ENCODE data around the gene ACADVL. TPM values are rescaled to one million over a fixed set of nuclear protein-coding genes. Genes with fewer than 3 reads are reported as not detected.

The ACADVL gene
- total RNA-seq, 4 donors from 2014 or later, result 565 to 850 (median 599) TPM

DNA sequence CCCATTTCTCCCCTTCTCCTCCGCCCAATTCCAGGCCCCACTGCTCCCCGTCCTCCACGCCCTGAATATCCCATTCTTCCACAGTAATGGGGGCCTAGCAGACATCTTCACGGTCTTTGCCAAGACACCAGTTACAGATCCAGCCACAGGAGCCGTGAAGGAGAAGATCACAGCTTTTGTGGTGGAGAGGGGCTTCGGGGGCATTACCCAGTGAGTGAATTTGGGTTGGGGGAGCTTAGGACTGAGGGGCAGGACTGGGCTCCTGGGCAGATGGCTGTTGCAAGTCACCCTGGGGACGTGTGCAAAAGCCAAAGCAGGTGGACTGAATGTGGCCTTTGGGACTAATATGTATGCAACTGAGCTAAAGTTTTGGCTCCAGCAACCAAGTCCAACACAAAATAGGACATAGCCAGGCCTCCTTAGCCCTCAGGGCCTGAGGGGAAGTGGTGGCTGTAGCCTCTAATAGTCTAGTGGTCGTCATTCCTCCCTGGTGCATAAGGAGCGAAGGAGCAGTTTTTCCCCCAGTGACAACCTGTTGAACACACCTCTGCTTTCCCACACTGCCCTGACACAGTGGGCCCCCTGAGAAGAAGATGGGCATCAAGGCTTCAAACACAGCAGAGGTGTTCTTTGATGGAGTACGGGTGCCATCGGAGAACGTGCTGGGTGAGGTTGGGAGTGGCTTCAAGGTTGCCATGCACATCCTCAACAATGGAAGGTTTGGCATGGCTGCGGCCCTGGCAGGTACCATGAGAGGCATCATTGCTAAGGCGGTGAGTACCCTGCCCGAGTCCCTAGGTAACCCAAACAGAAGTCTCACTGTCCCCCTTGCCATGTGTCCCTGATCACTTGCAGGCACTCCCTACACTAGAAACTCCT lies 2.6 kb downstream of the ACADVL start:
- Histone ChIP-seq H3K4me1 (peaks cover 0 to 43% (median 23%) of the 10 kb centered on the region in 4 donors), H3K9me3 (no peaks in the 10 kb centered on the region), H3K27ac (peak overlapping the region in 1 of 4 donors; percentile 98), H3K36me3 (peaks cover 3 to 58% (median 15%) of the 10 kb centered on the region in 3 donors), H3K27me3 (no peaks in the 10 kb centered on the region), H3K4me3 (no peak overlapping the region)
- DNase-seq (ENCODE audit: low spot score in 2 of 2), result no peak
- 69 to 72% methylated on average over 15 of the region's 15 CpGs for WGBS, 2 donors
- TF ChIP-seq EP300 (IDR thresholded peaks at IDR 0.05), result no peak
- TF ChIP-seq, protein P1, sequence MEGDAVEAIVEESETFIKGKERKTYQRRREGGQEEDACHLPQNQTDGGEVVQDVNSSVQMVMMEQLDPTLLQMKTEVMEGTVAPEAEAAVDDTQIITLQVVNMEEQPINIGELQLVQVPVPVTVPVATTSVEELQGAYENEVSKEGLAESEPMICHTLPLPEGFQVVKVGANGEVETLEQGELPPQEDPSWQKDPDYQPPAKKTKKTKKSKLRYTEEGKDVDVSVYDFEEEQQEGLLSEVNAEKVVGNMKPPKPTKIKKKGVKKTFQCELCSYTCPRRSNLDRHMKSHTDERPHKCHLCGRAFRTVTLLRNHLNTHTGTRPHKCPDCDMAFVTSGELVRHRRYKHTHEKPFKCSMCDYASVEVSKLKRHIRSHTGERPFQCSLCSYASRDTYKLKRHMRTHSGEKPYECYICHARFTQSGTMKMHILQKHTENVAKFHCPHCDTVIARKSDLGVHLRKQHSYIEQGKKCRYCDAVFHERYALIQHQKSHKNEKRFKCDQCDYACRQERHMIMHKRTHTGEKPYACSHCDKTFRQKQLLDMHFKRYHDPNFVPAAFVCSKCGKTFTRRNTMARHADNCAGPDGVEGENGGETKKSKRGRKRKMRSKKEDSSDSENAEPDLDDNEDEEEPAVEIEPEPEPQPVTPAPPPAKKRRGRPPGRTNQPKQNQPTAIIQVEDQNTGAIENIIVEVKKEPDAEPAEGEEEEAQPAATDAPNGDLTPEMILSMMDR (IDR thresholded peaks at IDR 0.05), result no peak

DNA sequence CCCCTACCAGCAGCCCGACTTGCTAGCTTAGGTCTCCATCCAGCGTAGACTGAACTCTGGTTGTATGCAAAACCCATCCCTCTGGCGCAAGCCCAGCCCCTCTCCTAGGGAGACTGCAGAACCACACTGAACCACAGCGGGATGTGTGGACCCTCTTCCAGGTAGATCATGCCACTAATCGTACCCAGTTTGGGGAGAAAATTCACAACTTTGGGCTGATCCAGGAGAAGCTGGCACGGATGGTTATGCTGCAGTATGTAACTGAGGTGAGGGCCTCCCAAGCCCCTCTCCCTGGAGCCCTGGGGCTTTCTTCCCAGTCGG lies 3.2 kb downstream of the ACADVL start:
- H3K27ac ChIP-seq, result no peak overlapping the region
- H3K9me3 ChIP-seq, result no peaks in the 10 kb centered on the region
- 63 to 66% methylated on average over 7 of the region's 7 CpGs for WGBS, 2 donors
- H3K4me1 ChIP-seq, result peaks cover 0 to 38% (median 21%) of the 10 kb centered on the region in 4 donors
- no peak for DNase-seq (ENCODE audit: low spot score in 2 of 2)
- no peak overlapping the region for H3K4me3 ChIP-seq
- H3K36me3 ChIP-seq, result peaks cover 6 to 64% (median 18%) of the 10 kb centered on the region in 3 donors
- no peak for TF ChIP-seq POLR2A (IDR thresholded peaks at IDR 0.05)
- TF ChIP-seq EP300 (IDR thresholded peaks at IDR 0.05), result no peak
- TF ChIP-seq, protein P1 (IDR thresholded peaks at IDR 0.05), result no peak
- no peaks in the 10 kb centered on the region for H3K27me3 ChIP-seq

GRCh38 chr17:7223375-7223774 lies 3.6 kb downstream of the ACADVL start:
- no peak overlapping the region for H3K27ac ChIP-seq
- peaks cover 0 to 33% (median 19%) of the 10 kb centered on the region in 4 donors for H3K4me1 ChIP-seq
- no peak overlapping the region for H3K4me3 ChIP-seq
- no peak for DNase-seq (ENCODE audit: low spot score in 2 of 2)
- peaks cover 6 to 68% (median 18%) of the 10 kb centered on the region in 3 donors for H3K36me3 ChIP-seq
- 71 to 76% methylated on average over 4 of the region's 4 CpGs for WGBS, 2 donors
- H3K27me3 ChIP-seq, result no peaks in the 10 kb centered on the region
- H3K9me3 ChIP-seq, result no peaks in the 10 kb centered on the region
- TF ChIP-seq POLR2A (IDR thresholded peaks at IDR 0.05) (no peak), EP300 (IDR thresholded peaks at IDR 0.05) (no peak)
- TF ChIP-seq, protein P1 (IDR thresholded peaks at IDR 0.05), result no peak

DNA sequence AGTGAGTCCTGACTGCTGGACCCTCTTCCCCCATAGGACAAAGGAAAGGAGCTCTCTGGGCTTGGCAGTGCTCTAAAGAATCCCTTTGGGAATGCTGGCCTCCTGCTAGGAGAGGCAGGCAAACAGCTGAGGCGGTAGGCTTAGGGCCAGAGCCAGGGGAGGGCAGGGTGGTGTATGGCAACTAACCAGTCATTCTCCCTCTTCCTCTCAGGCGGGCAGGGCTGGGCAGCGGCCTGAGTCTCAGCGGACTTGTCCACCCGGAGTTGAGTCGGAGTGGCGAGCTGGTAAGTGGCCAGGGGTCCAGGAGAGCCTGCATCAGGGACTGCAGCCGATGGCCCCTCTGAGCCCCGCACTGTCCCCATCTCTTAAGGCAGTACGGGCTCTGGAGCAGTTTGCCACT lies 4.4 kb downstream of the ACADVL start:
- Histone ChIP-seq H3K27me3 (no peaks in the 10 kb centered on the region), H3K9me3 (no peaks in the 10 kb centered on the region), H3K27ac (no peak overlapping the region), H3K36me3 (peaks cover 6 to 76% (median 23%) of the 10 kb centered on the region in 3 donors), H3K4me3 (no peak overlapping the region), H3K4me1 (peaks cover 0 to 26% (median 15%) of the 10 kb centered on the region in 4 donors)
- no peak for TF ChIP-seq EP300 (IDR thresholded peaks at IDR 0.05)
- TF ChIP-seq POLR2A (IDR thresholded peaks at IDR 0.05), result no peak
- TF ChIP-seq, protein P1 (IDR thresholded peaks at IDR 0.05), result no peak
- whole genome bisulfite sequencing, 2 donors, result 60 to 76% methylated on average over 10 of the region's 10 CpGs
- no peak for DNase-seq (ENCODE audit: low spot score in 2 of 2)

DNA sequence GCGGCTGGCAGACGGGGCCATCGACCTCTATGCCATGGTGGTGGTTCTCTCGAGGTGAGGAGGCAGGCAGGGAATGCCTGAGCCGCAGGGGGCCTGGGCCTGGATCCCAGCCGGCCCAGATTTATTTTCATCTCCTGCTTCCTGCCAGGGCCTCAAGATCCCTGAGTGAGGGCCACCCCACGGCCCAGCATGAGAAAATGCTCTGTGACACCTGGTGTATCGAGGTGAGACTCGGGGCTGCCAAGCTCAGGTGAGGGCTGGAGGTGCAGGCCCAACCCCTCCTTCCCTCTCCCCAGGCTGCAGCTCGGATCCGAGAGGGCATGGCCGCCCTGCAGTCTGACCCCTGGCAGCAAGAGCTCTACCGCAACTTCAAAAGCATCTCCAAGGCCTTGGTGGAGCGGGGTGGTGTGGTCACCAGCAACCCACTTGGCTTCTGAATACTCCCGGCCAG lies 4.9 kb downstream of the ACADVL start:
- no peak overlapping the region for H3K27ac ChIP-seq
- peaks cover 0 to 21% (median 12%) of the 10 kb centered on the region in 4 donors for H3K4me1 ChIP-seq
- H3K4me3 ChIP-seq, result no peak overlapping the region
- no peak for DNase-seq (ENCODE audit: low spot score in 2 of 2)
- WGBS, 2 donors, result 64 to 75% methylated on average over 6 to 10 of the region's 15 CpGs
- no peaks in the 10 kb centered on the region for H3K27me3 ChIP-seq
- TF ChIP-seq, protein P1 (IDR thresholded peaks at IDR 0.05), result no peak
- no peak for TF ChIP-seq POLR2A (IDR thresholded peaks at IDR 0.05)
- no peak for TF ChIP-seq EP300 (IDR thresholded peaks at IDR 0.05)
- no peaks in the 10 kb centered on the region for H3K9me3 ChIP-seq
- H3K36me3 ChIP-seq, result peaks cover 6 to 81% (median 29%) of the 10 kb centered on the region in 3 donors
